GM19023 (cell line): ENCODE measurements around the gene MEA1.

Experiments used
- ATAC-seq: cut with Tn5 transposase; IDR thresholded peaks from one replicate; pipeline ENCODE4 v1.9.1; 2021; ENCODE audit warnings: mild to moderate bottlenecking, moderate library complexity; ENCODE audit not compliant: unreplicated experiment

Gene MEA1

DNA sequence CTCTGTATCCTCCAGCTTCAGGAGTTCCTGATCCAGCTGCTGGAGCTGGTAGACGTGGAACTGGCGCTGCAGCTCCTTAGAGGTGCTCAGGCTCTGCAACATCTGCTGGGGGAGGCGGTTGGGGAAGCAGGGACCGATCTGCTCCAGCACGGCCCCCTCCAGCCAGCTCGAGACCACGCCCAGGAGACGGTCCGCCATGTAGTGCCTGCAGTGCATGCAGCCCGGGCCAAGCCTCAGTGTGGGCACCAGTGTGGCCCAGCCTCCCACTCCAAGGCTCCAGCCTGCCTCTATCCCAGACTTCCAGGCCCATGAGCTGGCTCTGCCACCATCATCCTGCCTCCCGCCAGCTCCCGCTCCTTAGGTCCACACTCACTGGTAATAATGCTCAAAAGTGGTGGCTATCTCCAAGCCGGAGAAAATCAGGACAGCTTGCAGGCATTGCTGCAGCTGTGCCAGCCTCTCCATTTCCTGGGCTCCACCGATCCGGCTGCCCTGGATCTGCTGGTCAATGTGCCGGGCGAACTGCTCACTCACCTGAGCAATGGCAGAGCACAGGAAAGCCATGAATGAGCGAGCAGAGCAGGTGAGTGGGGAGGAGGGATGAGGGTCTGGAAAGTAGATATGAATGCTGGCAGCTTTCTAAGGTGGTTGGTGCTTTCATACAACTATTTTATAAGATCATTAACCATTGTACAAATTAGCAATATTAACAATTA lies 27.0 kb upstream of the MEA1 start:
- ATAC-seq = no peak

DNA sequence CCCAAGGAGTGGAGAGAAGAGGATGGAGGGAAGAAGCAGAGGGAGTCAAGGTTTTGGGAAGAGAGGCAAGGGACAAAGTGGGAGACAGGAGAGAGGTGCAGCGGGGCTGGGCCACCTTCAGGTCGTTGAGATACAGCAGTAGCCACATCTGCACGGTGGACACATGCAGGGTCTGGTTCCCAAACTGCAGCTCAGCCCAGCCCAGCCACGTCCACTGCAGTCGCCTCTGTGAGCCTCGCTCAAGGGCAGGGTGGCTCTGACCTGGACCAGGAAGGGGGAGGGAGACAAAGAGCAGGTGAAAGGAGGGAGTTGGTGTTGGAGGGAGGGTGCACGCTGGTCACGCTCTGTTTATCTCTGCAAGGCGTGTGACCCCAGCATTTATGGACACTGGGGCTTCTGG lies 25.0 kb upstream of the MEA1 start:
- ATAC-seq = no peak

GRCh38 chr6:43037706-43038105 lies 24.0 kb upstream of the MEA1 start:
- no peak for ATAC-seq

- no peak for ATAC-seq
Measured at GRCh38 chr6:43037197-43037596, 23.5 kb upstream of the MEA1 start.

DNA sequence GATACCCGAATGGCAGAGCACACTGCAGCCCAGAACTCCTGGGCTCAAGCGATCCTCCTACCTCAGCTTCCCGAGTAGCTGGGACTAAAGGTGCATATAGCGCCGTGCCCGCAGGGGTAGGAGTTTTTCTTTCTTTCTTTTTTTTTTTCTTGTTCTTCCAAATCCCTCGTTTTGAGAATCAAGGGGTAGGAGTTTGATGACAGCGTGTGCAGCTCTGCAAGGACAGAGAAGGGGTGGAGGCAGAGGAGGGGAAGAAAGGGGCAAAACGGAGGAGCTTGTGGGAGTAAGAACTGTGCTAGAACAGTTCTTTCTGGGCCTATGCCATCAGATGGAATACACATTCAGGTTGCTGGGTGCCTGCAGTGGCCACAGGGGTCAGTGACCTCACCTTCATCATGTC lies 23.0 kb upstream of the MEA1 start:
- ATAC-seq = no peak

- no peak for ATAC-seq
Measured at GRCh38 chr6:43035495-43036194, 21.9 kb upstream of the MEA1 start.

- ATAC-seq = no peak
Measured at GRCh38 chr6:43034190-43034525, 20.4 kb upstream of the MEA1 start.

DNA sequence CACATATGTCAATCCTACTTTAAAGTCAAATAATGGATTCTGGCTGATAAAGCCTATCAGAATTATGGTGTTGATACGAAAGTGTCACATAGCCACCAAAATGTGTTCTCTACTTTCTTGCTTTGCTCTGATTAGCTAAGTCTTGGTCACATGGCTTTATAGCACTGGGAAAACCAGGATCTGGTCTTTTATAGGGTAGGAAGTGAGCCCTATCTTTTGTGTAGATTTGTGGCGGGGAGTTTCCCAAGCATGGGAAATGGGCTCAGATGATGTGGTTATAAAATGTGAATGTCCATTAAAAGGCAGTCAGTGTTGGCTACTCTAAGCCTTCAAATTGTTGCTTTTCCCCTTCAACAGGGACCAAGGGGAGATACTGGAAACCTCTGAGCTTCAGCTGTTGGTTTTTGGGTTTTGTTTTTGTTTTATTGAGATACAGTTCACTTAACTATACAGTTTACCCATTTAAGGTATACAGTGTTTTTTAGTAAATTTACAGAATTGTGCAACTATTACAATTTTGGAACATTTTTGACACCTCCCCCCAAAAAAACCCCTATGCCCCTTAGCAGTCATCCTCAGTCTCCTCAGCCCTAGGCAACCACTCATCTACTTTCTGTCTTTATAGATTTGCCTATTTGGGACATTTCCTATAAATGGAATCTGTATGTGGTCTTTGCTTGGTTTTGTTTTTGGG lies 19.9 kb upstream of the MEA1 start:
- ATAC-seq = no peak

DNA sequence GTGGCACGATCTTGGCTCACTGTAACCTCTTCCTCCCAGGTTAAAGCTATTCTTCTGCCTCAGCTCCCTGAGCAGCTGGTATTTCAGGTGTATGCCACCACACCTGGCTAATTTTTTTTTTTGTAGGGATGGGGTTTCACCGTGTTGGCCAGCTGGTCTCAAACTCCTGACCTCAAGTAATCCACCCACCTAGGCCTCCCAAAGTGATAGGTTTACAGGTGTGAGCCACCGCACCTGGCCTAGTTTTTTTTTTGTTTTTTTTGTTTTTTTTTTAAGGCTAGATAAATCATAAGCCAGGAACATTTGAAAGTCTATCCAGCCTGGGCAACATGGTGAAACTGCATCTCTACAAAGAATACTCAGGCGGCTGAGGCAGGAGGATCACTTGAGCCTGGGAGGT lies 18.6 kb upstream of the MEA1 start:
- no peak for ATAC-seq

- no peak for ATAC-seq
Measured at GRCh38 chr6:43029120-43029519, 15.4 kb upstream of the MEA1 start.

- no peak for ATAC-seq
Measured at GRCh38 chr6:43026365-43026764, 12.6 kb upstream of the MEA1 start.

DNA sequence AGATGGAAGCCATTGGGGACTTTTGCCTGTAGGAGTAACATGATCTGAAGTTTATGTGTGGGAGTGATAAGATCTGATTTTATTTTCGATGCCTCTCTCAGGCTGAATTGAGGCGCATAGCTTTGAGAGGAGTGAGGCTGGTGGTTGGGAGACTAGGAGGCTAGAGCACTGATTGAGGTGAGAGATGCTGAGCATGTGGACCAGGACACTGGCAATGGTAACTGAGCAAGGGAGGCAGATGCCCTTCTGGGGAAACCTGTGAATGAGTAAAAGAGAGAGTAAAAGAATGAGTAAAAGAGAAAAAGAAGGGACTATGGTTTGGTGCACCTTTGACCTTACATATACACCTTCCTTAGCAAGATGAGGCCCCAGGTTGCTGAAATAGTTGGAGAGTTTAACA lies 10.7 kb upstream of the MEA1 start:
- ATAC-seq = no peak

DNA sequence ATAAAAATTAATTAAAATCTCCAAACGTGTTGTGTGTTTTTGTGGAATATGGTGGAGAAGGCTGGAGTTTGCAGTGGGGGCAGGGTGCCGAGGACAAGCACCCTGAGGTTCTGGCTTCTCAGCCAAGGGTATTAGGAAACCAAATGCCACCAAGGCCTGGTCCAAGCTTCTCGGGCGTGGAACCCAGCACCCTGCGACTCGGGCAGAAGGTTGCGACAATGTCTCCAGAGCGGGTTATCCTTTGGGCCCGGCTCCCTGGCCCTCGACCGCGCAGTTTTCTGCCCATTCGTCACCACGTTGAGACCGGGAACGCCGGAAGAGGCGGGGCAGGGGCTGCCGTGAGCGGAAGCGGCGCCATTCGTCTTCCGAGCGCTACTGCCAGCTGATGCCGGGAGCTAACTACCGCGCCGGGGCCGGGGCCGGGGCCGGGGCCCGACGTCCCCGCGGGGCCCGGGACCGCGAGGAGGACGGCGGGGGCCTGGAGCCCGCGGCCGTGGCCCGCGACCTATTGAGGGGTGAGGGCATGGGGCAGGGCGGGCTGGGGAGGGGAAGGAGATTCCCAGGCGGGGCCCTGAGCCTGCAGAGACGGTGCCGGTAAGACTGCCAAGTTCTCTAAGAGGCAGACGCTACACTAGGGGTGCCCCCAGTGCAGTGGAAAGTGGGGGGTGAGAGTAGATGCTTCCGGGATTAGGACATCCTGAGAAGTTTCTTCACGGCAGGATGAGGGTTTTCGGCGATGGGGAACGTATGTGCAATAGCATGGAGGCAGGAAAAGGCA lies 7.7 kb upstream of the MEA1 start, which contains the start of gene RRP36:
RRP36 (plus strand) TSS at position 354 of the 778 bp plus-strand sequence; CDS start at position 386, 32 bp downstream.
- peak; percentile 75 for ATAC-seq

DNA sequence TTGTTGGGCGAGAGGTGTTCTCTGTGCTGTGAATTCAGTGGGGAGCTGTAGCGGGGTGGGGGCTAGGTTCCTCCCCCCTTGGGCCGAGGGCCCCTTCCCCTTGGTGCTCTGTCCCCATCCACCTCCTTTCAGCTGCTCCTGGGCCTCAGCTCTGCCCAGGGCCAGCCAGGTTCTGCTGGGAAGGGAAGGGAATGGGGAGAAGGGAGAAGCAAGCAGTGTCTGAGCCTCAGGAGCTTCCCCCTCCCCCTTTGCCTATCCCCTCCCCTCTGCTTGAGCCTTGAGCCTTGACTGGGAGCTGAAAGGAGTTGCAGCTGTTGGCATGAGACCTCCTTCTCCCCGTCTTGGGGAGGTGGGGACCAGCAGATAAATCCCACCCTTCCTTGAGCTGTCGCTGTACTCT lies 7.1 kb upstream of the MEA1 start:
- no peak for ATAC-seq

DNA sequence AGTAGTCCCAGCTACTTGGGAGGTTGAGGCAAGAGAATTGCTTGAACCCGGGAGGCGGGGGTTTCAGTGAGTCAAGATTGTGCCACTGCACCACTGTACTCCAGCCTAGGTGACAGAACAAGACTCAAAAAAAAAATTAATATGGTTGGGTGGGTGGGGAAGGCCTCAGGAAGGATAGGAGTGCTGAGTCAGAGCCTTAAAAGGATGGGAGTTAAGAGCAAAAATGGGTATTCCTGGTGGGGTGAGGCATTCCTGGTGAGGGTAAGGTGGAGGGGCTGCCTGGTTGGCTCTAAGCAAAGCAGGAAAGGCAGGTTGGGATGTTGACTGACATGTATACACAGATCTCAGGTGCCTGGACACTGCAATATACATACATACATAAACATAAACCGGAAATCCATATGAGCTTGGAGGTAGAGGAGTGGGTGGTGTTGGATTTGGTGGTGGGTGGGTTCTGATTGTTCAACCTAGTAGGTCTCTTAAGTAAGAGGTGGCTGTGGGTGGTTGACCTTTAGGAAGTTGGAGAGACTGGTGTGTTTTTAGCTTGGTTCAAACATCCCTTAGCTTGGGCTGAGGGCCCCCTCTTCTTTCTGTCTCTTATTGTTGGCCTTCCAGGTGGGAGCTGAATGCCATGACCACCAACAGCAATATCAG lies 6.4 kb upstream of the MEA1 start:
- ATAC-seq = no peak

- ATAC-seq = no peak
Measured at GRCh38 chr6:43019152-43019551, 5.4 kb upstream of the MEA1 start.

DNA sequence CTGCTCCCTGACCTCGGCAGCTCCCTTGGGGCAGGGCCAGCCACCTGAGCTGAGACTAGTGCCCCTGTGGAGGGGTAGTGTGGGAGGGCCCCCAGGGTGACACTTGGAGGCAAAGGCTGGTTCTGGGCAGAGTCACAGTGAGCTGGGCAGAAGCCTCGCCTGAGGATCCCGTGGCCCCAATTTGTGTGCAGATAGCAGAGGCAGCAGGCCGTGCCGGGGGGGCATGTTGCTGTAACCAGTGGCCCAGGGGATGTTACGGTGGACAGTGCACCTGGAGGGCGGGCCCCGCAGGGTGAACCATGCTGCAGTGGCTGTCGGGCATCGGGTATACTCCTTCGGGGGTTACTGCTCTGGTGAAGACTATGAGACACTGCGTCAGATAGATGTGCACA lies 3.2 kb upstream of the MEA1 start:
- ATAC-seq = no peak

DNA sequence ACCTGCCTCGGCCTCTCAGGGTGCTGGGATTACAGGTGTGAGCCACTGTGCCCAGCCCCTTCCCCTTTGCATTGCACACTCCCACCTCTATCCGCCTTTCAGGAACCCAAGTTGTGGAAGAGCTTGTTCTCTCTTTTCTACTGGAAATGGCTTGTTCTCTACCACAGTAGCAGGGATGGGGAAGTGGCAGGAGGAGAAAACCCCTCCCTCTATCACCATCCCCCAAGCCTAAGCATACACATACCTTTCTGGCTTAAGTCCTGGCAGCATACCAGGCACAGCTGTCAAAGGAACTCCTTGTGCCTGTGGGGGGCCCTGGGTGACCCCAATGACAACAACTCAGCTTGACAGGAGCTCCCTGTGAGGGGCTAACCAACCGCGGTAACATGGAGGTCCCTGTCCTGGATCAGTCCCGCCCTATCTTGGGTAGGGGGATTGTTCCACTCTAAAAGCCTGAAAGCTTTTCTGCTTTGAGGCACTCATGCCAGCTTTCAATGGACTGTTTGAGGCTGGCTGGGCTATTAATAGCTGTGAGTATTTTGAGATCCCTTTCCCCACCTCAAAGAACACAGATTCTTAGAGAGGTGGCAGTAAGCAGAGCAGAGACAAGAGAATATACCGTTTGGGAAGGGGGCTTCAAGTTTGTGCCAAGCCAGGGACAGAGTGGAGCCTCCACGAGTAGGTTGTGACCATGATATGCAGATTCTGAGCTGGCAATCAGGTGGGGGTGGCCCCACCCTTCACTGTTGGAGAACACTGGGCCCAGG lies 2.6 kb upstream of the MEA1 start:
- no peak for ATAC-seq

DNA sequence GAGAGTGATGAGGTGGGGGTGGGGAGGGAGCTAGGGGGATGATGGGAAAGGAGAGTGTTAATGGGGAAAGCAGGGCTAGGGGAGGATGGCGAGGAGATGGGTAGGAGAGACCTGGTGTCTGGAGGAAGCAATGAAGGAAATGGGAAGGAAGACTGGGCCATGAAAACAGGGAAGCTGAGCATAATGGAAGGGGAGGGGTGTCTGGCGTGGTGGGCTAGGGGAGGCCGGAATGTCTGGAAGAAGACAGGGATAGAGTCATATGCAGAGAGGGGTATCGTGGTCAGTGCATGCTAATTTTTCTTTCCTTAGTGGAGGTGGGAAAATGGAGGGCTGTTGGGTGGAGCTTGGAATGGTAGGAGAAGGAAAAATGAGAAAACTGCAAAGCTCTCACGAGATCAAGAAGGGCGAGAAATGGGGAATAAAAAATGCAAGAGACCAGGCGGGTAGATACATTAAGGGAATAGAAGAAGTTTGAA lies 726 bp upstream of the MEA1 start:
- ATAC-seq = no peak
